Motor neuron (in vitro differentiated cells): ENCODE measurements around the gene C4orf17. TPM values are rescaled to one million over a fixed set of nuclear protein-coding genes. Genes with fewer than 3 reads are reported as not detected.
A peak's percentile ranks its signal among the peaks of the same experiment; 100 is the strongest.

Experiments used
- ATAC-seq, 8 experiments: fragments of 200-7000 bp; cut with Tn5 transposase; replicated peaks in 6 of 8; 2 replicates each; pipeline ENCODE4 v1.8.0; 2021; ENCODE audit warnings: mild to moderate bottlenecking in 8 of 8, moderate library complexity in 8 of 8
- H3K27ac ChIP-seq, 2 donors: fragments of 250-450 bp; sonication (Bioruptor Pico); 2 replicates each; pipeline ENCODE4 v1.9.0; 2021; ENCODE audit warnings: antibody characterized with exemption in 2 of 2, mild to moderate bottlenecking in 2 of 2, moderate library complexity in 1 of 2
- H3K4me1 ChIP-seq, 2 donors: fragments of 250-450 bp; sonication (Bioruptor Pico); replicated peaks in 1 of 2; 2 replicates each; pipeline ENCODE4 v1.6.1; 2021; ENCODE audit warnings: antibody characterized with exemption in 2 of 2, mild to moderate bottlenecking in 2 of 2, moderate library complexity in 1 of 2
- H3K4me3 ChIP-seq, 5 donors: fragments of 250-450 bp; sonication (Bioruptor Pico); 2 replicates each; pipeline ENCODE4 v1.9.0; 2021; ENCODE audit warnings: antibody characterized with exemption in 5 of 5, mild to moderate bottlenecking in 5 of 5, moderate library complexity in 4 of 5
- WGBS, 10 experiments: fragments of 450-650 bp; shearing (Covaris generic); methylation state at CpG; one replicate each; pipeline ENCODE4 v1.0.0; 2022; 5-methylcytosine and 5-hydroxymethylcytosine counted together
- in situ Hi-C, 9 experiments: fragments of 400-800 bp; cut with MboI; loops; one replicate each; pipeline ENCODE4 v1.15.0; 2021; ENCODE audit warnings: low sequenced_read_pairs in 9 of 9, low pct_unique_long_range_greater_than_20kb in 2 of 9; ENCODE audit not compliant: unreplicated experiment in 9 of 9
- total RNA-seq, 8 experiments: library from RNA; unstranded; fragments of 300-600 nt; gene quantifications; 2 replicates each; pipeline versions ENCODE4 v1.2.3 to v1.2.4, GENCODE V29; 2022

C4orf17 gene
- total RNA-seq, 8 experiments from 2014 or later = 0.05 to 0.27 (median 0.21) TPM; not detected in 4

GRCh38 chr4:99563310-99564186 is 52.7 kb downstream of the C4orf17 start, which contains the start of gene TRMT10A:
TRMT10A (minus strand) TSS chr4:99564039; CDS start chr4:99559338, 4,701 bp downstream.
- H3K4me1 ChIP-seq = peaks cover 5 to 9% of the 10 kb centered on the region in 2 donors
- peak within 1 kb of the TSS; percentile 94 to 96 for H3K27ac ChIP-seq
- ATAC-seq = peak; percentile 95 to 98 (median 97)
- peak within 1 kb of the TSS; percentile 71 to 93 (median 78) for H3K4me3 ChIP-seq
- in situ Hi-C loops = loop anchor here in 3 of 9 experiments (5.0 to 25.0 kb wide), 2 partner anchors 244 to 249 kb away; partner anchors contain the start of gene DAPP1 (in 2 of the 3)
- 0 to 1% (median 0%) methylated on average over 1 to 24 of the region's 48 CpGs; no CpG with 5 or more reads in 1 of the 10 experiments for WGBS, 10 experiments

- in situ Hi-C loops = loop anchor here in 3 of 9 experiments (5.0 to 25.0 kb wide), 2 partner anchors 242 to 247 kb away; partner anchors contain the start of gene DAPP1 (in 2 of the 3)
- Histone ChIP-seq H3K27ac (no peak overlapping the region), H3K4me1 (peaks cover 5 to 9% of the 10 kb centered on the region in 2 donors), H3K4me3 (no peak overlapping the region)
- no peak for ATAC-seq
Observed at GRCh38 chr4:99564921-99565320, 54.1 kb downstream of the C4orf17 start.

- Histone ChIP-seq H3K4me3 (no peak overlapping the region), H3K27ac (no peak overlapping the region), H3K4me1 (peaks cover 8 to 12% of the 10 kb centered on the region in 2 donors)
- in situ Hi-C loops = loop anchor here in 2 of 9 experiments (25.0 kb wide), 1 partner anchor 240 kb away; the partner anchor contains the start of gene DAPP1 (in 2 of the 2)
- ATAC-seq = no peak
- WGBS, 10 experiments = 30 to 100% (median 67%) methylated on average over 1 of the region's 1 CpG; no CpG with 5 or more reads in 1 of the 10 experiments
Observed at GRCh38 chr4:99571883-99572282, 61.1 kb downstream of the C4orf17 start.

GRCh38 chr4:99572527-99573240 is 61.9 kb downstream of the C4orf17 start:
- 37 to 100% (median 89%) methylated on average over 1 to 6 of the region's 6 CpGs for whole genome bisulfite sequencing, 10 experiments
- in situ Hi-C loops = loop anchor here in 2 of 9 experiments (25.0 kb wide), 1 partner anchor 240 kb away; the partner anchor contains the start of gene DAPP1 (in 2 of the 2)
- Histone ChIP-seq H3K4me3 (no peak overlapping the region), H3K4me1 (peaks cover 8 to 12% of the 10 kb centered on the region in 2 donors), H3K27ac (no peak overlapping the region)
- ATAC-seq = peak in 1 of 8 experiments; percentile 33

GRCh38 chr4:99573735-99574368 is 63.0 kb downstream of the C4orf17 start:
- Histone ChIP-seq H3K4me1 (peaks cover 8 to 12% of the 10 kb centered on the region in 2 donors), H3K27ac (no peak overlapping the region), H3K4me3 (no peak overlapping the region)
- ATAC-seq = peak in 2 of 8 experiments; percentile 27 to 45
- 10 to 100% (median 100%) methylated on average over 1 of the region's 1 CpG; no CpG with 5 or more reads in 3 of the 10 experiments for WGBS, 10 experiments
- in situ Hi-C loops = loop anchor here in 2 of 9 experiments (25.0 kb wide), 1 partner anchor 238 kb away; the partner anchor contains the start of gene DAPP1 (in 2 of the 2)

GRCh38 chr4:99574530-99575324 is 63.9 kb downstream of the C4orf17 start, which contains the start of gene MTTP:
MTTP (plus strand) TSS chr4:99574824; CDS start chr4:99574910, 86 bp downstream.
- H3K4me3 ChIP-seq = no peak within 1 kb of the TSS
- in situ Hi-C loops = loop anchor here in 2 of 9 experiments (25.0 kb wide), 1 partner anchor 238 kb away; the partner anchor contains the start of gene DAPP1 (in 2 of the 2)
- ATAC-seq = peak in 2 of 8 experiments; percentile 36 to 50
- WGBS, 10 experiments = 30 to 70% (median 54%) methylated on average over 2 to 3 of the region's 3 CpGs; no CpG with 5 or more reads in 2 of the 10 experiments
- H3K27ac ChIP-seq = peak within 1 kb of the TSS; percentile 40 to 66
- peaks cover 8 to 12% of the 10 kb centered on the region in 2 donors for H3K4me1 ChIP-seq

GRCh38 chr4:99578714-99579113 is 67.9 kb downstream of the C4orf17 start:
- ATAC-seq = no peak
- WGBS, 10 experiments = 0 to 100% (median 44%) methylated on average over 1 to 2 of the region's 2 CpGs; no CpG with 5 or more reads in 2 of the 10 experiments
- peaks cover 8 to 12% of the 10 kb centered on the region in 2 donors for H3K4me1 ChIP-seq
- no peak overlapping the region for H3K4me3 ChIP-seq
- in situ Hi-C loops = no loop called here
- H3K27ac ChIP-seq = no peak overlapping the region

GRCh38 chr4:99585516-99585915 is 74.7 kb downstream of the C4orf17 start:
- WGBS, 10 experiments = 47 to 100% (median 100%) methylated on average over 1 of the region's 1 CpG; no CpG with 5 or more reads in 4 of the 10 experiments
- no peak for ATAC-seq
- in situ Hi-C loops = no loop called here
- no peak overlapping the region for H3K4me3 ChIP-seq
- H3K4me1 ChIP-seq = no peaks in the 10 kb centered on the region
- no peak overlapping the region for H3K27ac ChIP-seq

- Histone ChIP-seq H3K4me1 (no peaks in the 10 kb centered on the region), H3K4me3 (no peak overlapping the region), H3K27ac (no peak overlapping the region)
- in situ Hi-C loops = no loop called here
- 0 to 80% (median 38%) methylated on average over 1 to 2 of the region's 2 CpGs; no CpG with 5 or more reads in 1 of the 10 experiments for WGBS, 10 experiments
- peak in 1 of 8 experiments; percentile 48 for ATAC-seq
Observed at GRCh38 chr4:99586322-99586721, 75.5 kb downstream of the C4orf17 start.

- H3K4me1 ChIP-seq = no peaks in the 10 kb centered on the region
- in situ Hi-C loops = no loop called here
- WGBS, 10 experiments = 0 to 86% (median 43%) methylated on average over 1 of the region's 1 CpG; no CpG with 5 or more reads in 1 of the 10 experiments
- no peak for ATAC-seq
- no peak overlapping the region for H3K4me3 ChIP-seq
- H3K27ac ChIP-seq = no peak overlapping the region
Observed at GRCh38 chr4:99586797-99587196, 76.0 kb downstream of the C4orf17 start.

- no peak for ATAC-seq
- Histone ChIP-seq H3K27ac (no peak overlapping the region), H3K4me3 (no peak overlapping the region), H3K4me1 (no peaks in the 10 kb centered on the region)
- in situ Hi-C loops = no loop called here
Observed at GRCh38 chr4:99587309-99587708, 76.5 kb downstream of the C4orf17 start.
